ENCODE results near the gene PPARD. TPM values are rescaled to one million over a fixed set of nuclear protein-coding genes. Genes with fewer than 3 reads are reported as not detected.

The PPARD gene
- total and polyA plus RNA-seq, 2 of the 13 experiments (the other 11 are each of a cell fraction or from before 2014, with no cell fraction given) = 6.1 to 13.3 TPM

GRCh38 chr6:35402136-35402855 is 59.9 kb downstream of the PPARD start (continued):
- TF ChIP-seq ZBTB7B (CRISPR knock-in tag; IDR thresholded peaks at IDR 0.05) (peak; percentile 52; the same call in 1 of the 2 replicates), ZSCAN29 (CRISPR knock-in tag; conservative IDR thresholded peaks at IDR 0.05) (no peak), HHEX (CRISPR knock-in tag; IDR thresholded peaks at IDR 0.05) (no peak), FOXP1 (IDR thresholded peaks at IDR 0.05) (no peak), FOXP1 (CRISPR knock-in tag; IDR thresholded peaks at IDR 0.05) (peak; percentile 24; the same call in 1 of the 2 replicates), DBP (CRISPR knock-in tag; IDR thresholded peaks at IDR 0.05; ENCODE audit: not compliant biosample characterization) (no peak), ZNF292 (CRISPR knock-in tag; IDR thresholded peaks at IDR 0.05; ENCODE audit: borderline replicate concordance, low read depth) (no peak), LCORL (IDR thresholded peaks at IDR 0.05) (no peak), LCORL (CRISPR knock-in tag; IDR thresholded peaks at IDR 0.05) (peak; percentile 50), ZNF660 (CRISPR knock-in tag; IDR thresholded peaks at IDR 0.05; ENCODE audit: borderline replicate concordance, low read depth) (no peak), ZNF687 (CRISPR knock-in tag; IDR thresholded peaks at IDR 0.05) (peak; percentile 56), TEAD3 (CRISPR knock-in tag; optimal IDR thresholded peaks at IDR 0.05; ENCODE audit: borderline replicate concordance) (no peak), NFYC (CRISPR knock-in tag; IDR thresholded peaks at IDR 0.05) (peak; percentile 40; the same call in 1 of the 2 replicates), HOXA9 (CRISPR knock-in tag; IDR thresholded peaks at IDR 0.05; ENCODE audit: borderline replicate concordance) (no peak), ZNF878 (CRISPR knock-in tag; IDR thresholded peaks at IDR 0.05) (peak; percentile 59; the same call in 1 of the 2 replicates), MNT (IDR thresholded peaks at IDR 0.05) (no peak), ZFP36L1 (CRISPR knock-in tag; IDR thresholded peaks at IDR 0.05) (peak; percentile 66; the same call in 1 of the 2 replicates), EZH2 (conservative IDR thresholded peaks at IDR 0.05; ENCODE audit: low read depth, low read length) (no peak)
- TF ChIP-seq, protein P1, sequence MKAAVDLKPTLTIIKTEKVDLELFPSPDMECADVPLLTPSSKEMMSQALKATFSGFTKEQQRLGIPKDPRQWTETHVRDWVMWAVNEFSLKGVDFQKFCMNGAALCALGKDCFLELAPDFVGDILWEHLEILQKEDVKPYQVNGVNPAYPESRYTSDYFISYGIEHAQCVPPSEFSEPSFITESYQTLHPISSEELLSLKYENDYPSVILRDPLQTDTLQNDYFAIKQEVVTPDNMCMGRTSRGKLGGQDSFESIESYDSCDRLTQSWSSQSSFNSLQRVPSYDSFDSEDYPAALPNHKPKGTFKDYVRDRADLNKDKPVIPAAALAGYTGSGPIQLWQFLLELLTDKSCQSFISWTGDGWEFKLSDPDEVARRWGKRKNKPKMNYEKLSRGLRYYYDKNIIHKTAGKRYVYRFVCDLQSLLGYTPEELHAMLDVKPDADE (CRISPR knock-in tag; IDR thresholded peaks at IDR 0.05) = no peak
- TF ChIP-seq, protein P2, sequence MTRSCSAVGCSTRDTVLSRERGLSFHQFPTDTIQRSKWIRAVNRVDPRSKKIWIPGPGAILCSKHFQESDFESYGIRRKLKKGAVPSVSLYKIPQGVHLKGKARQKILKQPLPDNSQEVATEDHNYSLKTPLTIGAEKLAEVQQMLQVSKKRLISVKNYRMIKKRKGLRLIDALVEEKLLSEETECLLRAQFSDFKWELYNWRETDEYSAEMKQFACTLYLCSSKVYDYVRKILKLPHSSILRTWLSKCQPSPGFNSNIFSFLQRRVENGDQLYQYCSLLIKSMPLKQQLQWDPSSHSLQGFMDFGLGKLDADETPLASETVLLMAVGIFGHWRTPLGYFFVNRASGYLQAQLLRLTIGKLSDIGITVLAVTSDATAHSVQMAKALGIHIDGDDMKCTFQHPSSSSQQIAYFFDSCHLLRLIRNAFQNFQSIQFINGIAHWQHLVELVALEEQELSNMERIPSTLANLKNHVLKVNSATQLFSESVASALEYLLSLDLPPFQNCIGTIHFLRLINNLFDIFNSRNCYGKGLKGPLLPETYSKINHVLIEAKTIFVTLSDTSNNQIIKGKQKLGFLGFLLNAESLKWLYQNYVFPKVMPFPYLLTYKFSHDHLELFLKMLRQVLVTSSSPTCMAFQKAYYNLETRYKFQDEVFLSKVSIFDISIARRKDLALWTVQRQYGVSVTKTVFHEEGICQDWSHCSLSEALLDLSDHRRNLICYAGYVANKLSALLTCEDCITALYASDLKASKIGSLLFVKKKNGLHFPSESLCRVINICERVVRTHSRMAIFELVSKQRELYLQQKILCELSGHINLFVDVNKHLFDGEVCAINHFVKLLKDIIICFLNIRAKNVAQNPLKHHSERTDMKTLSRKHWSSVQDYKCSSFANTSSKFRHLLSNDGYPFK (CRISPR knock-in tag; IDR thresholded peaks at IDR 0.05; ENCODE audit: borderline replicate concordance) = no peak

All from HepG2 (cell line).